Measurements from ENCODE around the gene AMN1.

The AMN1 gene

GRCh38 chr12:31626270-31626995 is 102.4 kb downstream of the AMN1 start:
- DNase-seq (ENCODE audit: low spot score) = no peak
- TF ChIP-seq CTCF (IDR thresholded peaks at IDR 0.05; ENCODE audit: extremely low read depth, insufficient read depth, missing control alignments) = no peak
- in situ Hi-C loops (cut with MboI; ENCODE audit: low pct_unique_long_range_greater_than_20kb, low sequenced_read_pairs, unreplicated experiment) = no loop called here

- in situ Hi-C loops (cut with MboI; ENCODE audit: low pct_unique_long_range_greater_than_20kb, low sequenced_read_pairs, unreplicated experiment) = no loop called here
- no peak for DNase-seq (ENCODE audit: low spot score)
- no peak for TF ChIP-seq CTCF (IDR thresholded peaks at IDR 0.05; ENCODE audit: extremely low read depth, insufficient read depth, missing control alignments)
Measured at GRCh38 chr12:31622038-31622437, 106.8 kb downstream of the AMN1 start.
